CD4-positive, alpha-beta T cell treated with Interferon alpha-2 for 1 hour (primary cell): Measurements from ENCODE around the gene HLA-DRB5.
A peak's percentile ranks its signal among the peaks of the same experiment; 100 is the strongest.
"Not testable (repeated sequence)": the region's sequence is repeated elsewhere in the genome, so short reads cannot be mapped to it uniquely, and the experiment has no call there.

Experiments used
- DNase-seq, 2 donors: peaks; one replicate each; pipeline ENCODE4 v3.0.0-alpha.2; 2020 to 2022

Gene HLA-DRB5

DNA sequence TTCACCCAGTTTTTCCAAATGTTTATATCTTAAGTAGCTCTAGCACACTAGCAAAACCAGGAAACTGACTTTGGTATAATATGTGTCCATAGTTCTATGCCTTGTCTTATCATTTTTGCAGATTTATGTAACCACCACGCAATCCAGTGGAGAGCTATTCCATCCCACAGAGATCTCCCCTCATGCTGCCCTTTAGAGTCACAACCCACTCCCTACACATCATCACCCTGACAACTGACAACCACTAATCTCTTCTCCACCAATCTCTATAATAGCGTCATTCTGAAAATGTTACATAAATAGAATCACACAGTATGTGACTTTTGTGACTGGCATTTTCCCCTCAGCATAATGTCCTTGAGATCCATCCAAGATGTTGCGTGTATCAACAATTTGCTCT lies 29.1 kb downstream of the HLA-DRB5 start:
- DNase-seq, result no peak

DNA sequence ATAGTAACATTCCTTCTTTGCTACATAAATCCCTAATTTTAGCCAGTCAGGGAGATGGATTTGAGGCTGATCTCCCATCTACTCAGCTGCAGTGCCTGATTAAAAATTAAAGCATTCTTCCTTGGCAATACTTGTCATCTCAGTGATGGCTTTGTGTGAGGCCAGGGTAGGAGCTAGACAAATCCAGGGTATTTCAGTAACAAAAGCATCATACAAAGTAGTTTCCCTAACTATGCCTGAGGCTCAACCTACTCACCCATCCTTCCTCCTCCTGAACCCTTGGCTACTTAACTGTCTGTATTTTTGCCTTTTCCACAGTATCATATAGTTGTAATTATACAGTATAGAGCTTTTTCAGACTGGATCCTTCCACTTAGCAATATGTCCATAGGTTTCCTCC lies 37.7 kb downstream of the HLA-DRB5 start:
- no peak for DNase-seq

DNA sequence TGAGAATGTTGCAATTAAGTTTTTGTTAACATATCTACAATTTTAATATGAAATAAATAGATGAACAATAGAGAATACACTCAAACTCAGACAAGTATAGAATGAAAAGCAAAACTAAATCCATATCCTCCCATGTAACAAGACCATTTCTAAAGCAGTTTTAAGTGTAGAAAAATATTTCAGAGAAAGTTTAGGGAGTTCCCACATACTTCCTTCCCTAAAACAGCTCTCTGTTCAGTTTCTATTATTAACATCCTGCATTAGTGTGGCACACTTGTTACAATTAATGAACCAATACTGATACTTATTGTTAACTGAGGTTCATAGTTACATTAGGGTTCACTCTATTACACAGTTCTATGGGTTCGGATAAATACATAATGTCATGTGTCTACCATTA lies 38.4 kb downstream of the HLA-DRB5 start:
- no peak for DNase-seq

DNA sequence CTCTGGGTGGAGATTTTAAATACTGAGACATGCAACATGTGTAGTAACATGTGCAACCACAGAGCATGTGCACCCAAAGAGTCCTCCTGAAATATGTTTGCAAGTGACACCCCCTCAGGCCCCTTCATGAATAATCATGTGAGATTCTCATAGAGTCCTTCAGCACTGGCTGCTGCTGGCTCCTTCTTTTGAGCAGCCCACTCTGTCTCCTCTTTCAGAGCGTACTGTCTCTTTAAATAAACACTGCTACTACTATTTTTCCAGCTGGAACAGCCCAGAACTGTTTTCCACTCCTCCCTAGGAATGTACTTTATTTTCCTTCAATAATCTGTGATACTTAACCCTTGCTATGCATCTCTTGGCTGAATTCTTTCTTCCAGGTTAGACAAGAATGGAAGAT lies 42.0 kb downstream of the HLA-DRB5 start:
- DNase-seq, result no peak

DNA sequence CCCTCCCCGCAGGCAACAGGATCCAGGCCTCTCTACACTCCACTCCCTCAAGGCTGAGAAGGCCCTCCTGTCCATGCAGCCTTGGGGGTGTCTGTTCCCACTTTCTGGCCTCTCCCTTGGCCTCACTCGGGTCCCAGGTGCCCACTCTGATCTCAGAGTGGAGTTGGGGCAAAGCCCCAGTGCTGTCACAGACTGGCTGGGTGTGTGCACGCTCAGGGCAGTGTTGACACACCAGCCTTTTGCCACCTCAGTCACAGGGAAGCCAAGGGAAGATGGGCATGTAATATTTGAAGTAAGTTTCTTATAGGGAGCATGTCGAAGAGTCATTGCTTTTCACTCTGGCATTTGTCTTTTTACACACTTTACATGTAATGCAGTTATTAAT lies 45.5 kb downstream of the HLA-DRB5 start:
- no peak for DNase-seq

DNA sequence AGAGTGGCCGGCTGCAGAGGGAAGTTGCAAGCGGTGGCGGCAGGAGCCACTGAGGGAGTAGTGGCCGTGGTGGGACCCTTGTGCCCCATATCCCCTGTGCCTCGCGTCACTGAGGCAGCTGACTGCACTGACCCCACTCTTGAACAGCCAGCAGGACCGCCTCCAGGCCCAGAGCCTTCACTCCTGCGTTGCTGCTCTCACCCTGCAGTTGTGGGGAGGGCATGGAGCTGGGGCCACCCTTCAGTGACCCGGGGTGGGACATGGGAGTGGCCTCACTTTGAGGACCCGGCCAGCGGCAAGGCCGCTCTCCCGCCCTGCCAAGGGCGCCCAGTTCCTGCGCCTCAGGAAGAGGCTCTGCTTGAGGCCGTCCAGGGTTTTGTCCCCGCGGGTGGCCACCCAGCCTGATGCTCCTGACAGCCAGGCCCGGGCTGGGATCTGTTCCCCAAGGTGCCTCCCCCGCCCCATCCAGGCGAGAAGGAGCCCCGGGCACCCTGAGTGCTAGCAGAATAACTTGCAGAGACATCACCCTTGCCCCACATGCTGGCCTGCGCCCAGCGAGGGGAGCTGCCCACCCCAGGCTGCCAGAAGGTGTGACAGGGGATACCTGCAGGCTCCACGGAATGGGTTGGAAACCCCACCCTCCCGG lies 46.0 kb downstream of the HLA-DRB5 start:
- DNase-seq, result no peak

DNA sequence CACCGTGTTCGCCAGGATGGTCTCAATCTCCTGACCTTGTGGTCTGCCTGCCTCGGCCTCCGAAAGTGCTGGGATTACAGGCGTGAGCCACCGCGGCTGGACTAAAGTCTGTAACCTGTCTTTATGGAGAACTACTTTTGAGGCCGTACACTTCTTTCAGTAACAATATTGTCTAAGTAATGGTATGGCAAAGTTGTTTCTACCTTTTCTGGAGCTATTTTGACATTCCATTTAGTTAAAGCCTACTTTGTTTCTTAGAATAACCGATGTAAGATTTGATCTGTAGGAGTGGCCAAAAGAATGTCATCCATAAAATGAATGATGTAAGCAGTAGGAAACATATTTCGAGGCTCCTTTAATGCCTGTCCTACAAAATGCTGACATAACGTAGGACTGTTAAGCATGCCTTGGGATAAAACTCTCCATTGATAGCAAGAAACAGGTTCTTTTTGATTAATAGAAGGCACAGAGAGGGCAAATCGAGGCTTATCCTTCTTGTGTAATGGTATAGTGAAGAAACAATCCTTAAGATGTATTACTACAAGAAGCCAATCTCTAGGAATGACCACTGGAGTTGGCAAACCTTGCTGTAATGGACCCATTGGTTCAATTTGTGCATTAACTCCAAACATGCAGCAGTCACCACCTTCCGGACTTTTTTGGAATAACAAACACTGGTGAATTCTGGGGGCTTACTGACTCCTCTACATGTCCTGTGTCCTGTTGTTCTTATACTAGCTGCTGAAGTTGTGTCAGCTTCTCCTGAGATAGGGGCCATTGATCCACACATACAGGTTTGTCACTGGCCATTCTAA lies 54.5 kb downstream of the HLA-DRB5 start:
- DNase-seq, result no peak

DNA sequence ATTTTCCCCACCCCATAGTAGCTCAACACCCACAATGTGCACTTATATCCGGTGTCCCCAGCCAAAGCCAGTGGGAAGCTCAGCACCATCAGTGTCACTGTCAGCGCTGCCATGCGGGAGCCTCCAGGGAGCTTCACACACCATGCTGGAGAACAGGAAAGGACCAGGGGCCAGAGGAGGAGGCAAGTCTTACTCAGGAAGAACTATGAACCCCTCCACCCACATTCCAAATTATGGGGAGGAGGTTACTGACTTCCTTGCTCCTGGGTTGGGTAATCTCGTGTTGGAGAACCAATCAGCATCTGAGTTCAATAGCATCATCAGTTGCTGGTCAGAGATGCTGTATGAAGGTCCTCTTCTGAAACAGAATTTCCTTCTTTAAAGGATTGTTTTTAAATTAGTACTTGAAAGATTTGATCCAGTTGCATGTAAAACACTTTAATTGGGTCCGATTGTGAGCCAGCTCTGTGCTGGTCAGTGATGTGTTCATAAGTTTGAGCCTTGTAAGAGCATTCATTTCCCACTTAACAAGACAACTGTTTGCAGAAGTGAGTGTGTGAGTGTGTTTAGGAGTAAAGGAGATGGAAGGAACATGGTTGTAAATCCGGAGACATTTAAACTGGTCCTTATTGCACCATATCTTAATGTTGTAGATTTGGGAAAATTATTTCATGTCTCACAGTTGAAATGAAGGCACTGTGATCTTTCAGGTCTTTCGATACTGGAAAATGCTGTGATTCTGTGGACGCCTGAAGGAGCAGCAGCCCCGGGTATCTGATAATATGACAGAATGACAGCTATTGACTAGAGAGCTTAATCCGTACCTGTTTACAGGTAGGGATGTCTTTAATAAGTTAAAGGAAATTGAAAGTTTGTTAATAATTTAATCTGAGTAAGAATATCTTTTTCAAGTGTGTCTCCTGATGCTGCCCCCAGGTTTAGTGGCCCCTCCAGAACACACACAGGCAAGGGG lies 56.4 kb downstream of the HLA-DRB5 start:
- peak; percentile 28 to 51 for DNase-seq

DNA sequence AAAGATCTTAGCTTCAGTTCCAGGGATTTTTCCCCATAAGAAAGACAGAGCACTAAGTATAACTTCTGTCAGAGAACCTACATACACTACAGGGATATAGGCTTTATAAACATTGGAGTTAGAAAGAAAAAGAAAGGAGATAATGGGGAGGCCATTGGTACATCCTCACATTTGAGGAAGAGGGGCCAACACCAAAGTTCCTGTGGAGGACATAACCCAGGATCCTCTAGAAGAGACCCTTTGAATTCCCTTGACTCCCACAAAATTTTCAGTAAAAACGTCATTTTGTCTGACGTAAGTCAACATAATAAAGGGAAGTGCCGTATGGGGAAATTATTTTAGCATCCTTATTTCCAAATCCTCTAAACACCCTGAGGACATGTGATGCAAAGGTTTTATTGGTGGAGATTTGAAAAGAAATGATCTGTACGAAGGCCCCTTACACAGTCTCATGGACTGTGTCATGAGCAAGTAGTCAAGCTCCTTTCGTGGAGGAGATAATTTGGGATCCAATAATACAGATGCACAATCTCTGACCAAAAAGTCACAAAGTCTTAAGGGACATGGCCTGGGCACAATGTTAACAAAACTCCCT lies 57.2 kb downstream of the HLA-DRB5 start:
- peak in 1 of 2 donors; percentile 9 for DNase-seq

DNA sequence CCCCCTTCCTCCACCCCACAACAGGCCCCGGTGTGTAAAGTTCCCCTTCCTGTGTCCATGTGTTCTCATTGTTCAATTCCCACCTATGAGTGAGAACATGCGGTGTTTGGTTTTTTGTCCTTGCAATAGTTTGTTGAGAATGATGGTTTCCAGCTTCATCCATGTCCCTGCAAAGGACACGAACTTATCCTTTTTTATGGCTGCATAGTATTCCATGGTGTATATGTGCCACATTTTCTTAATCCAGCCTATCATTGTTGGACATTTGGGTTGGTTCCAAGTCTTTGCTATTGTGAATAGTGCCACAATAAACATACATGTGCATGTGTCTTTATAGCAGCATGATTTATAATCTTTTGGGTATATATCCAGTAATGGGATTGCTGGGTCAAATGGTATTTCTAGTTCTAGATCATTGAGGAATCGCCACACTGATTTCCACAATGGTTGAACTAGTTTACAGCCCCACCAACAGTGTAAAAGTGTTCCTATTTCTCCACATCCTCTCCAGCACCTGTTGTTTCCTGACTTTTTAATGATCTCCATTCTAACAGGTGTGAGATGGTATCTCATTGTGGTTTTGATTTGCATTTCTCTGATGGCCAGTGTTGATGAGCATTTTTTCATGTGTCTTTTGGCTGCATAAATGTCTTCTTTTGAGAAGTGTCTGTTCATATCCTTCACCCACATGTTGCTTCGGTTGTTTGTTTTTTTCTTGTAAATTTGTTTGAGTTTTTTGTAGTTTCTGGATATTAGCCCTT lies 62.2 kb downstream of the HLA-DRB5 start:
- DNase-seq, result not testable (repeated sequence)
